GM19025 (cell line): ENCODE results near the gene TPI1.

ENCODE experiments used
- ATAC-seq: cut with Tn5 transposase; IDR thresholded peaks from one replicate; pipeline ENCODE4 v1.9.1; 2021; ENCODE audit warnings: mild to moderate bottlenecking, low read depth, moderate library complexity; ENCODE audit not compliant: unreplicated experiment

The TPI1 gene

GRCh38 chr12:6843118-6843902 is 24.0 kb upstream of the TPI1 start:
- no peak for ATAC-seq

- no peak for ATAC-seq
Measured at GRCh38 chr12:6845395-6845794, 21.9 kb upstream of the TPI1 start.

- ATAC-seq = no peak
Measured at GRCh38 chr12:6846316-6846869, 20.9 kb upstream of the TPI1 start.

- ATAC-seq = no peak
Measured at GRCh38 chr12:6847676-6848075, 19.7 kb upstream of the TPI1 start.

- ATAC-seq = no peak
Measured at GRCh38 chr12:6849427-6849826, 17.9 kb upstream of the TPI1 start.

- ATAC-seq = no peak
Measured at GRCh38 chr12:6849976-6850560, 17.3 kb upstream of the TPI1 start.

- ATAC-seq = no peak
Measured at GRCh38 chr12:6850796-6851152, 16.6 kb upstream of the TPI1 start.

GRCh38 chr12:6851153-6851920 is 16.0 kb upstream of the TPI1 start, which contains the start of gene CDCA3:
Gene CDCA3 (minus strand): TSS chr12:6851286. CDS start chr12:6850952, 334 bp downstream.
- ATAC-seq = peak; percentile 37

- peak; percentile 69 for ATAC-seq
Measured at GRCh38 chr12:6851921-6852650, 15.2 kb upstream of the TPI1 start, which contains the start of gene USP5. Gene USP5 (plus strand): TSS chr12:6852150. CDS start chr12:6852180, 30 bp downstream.

- ATAC-seq = no peak
Measured at GRCh38 chr12:6852651-6853354, 14.5 kb upstream of the TPI1 start.

- ATAC-seq = no peak
Measured at GRCh38 chr12:6853626-6854025, 13.7 kb upstream of the TPI1 start.

- ATAC-seq = no peak
Measured at GRCh38 chr12:6854036-6854435, 13.3 kb upstream of the TPI1 start.

GRCh38 chr12:6855322-6855721 is 12.0 kb upstream of the TPI1 start:
- no peak for ATAC-seq

GRCh38 chr12:6858799-6859198 is 8.5 kb upstream of the TPI1 start:
- ATAC-seq = no peak

- no peak for ATAC-seq
Measured at GRCh38 chr12:6860116-6860515, 7.2 kb upstream of the TPI1 start.

- no peak for ATAC-seq
Measured at GRCh38 chr12:6860942-6861341, 6.4 kb upstream of the TPI1 start.

GRCh38 chr12:6861391-6861790 is 5.9 kb upstream of the TPI1 start:
- ATAC-seq = no peak

- ATAC-seq = no peak
Measured at GRCh38 chr12:6863033-6863432, 4.3 kb upstream of the TPI1 start.

- ATAC-seq = no peak
Measured at GRCh38 chr12:6863586-6864321, 3.6 kb upstream of the TPI1 start.
